ENCODE measurements around the gene C1GALT1. TPM values are rescaled to one million over a fixed set of nuclear protein-coding genes. Genes with fewer than 3 reads are reported as not detected.

The C1GALT1 gene
- total and polyA plus RNA-seq, 2 experiments from 2014 or later, result 58.2 to 203 TPM

GRCh38 chr7:7214398-7215347, 32.3 kb downstream of the C1GALT1 start:
- Mint-ChIP-seq H3K27me3 (ENCODE audit: insufficient read depth, low read depth, poor library complexity) (peaks cover 8% of the 10 kb centered on the region), H3K4me1 (peaks cover 64% of the 10 kb centered on the region), H3K4me3 (no peak overlapping the region), H3K9me3 (no peaks in the 10 kb centered on the region), H3K27ac (peak overlapping the region; percentile 82), H3K36me3 (ENCODE audit: low read depth) (peaks cover 54% of the 10 kb centered on the region)
- TF ChIP-seq JUNB (IDR thresholded peaks at IDR 0.05; ENCODE audit: unreplicated experiment), result no peak
- TF ChIP-seq CTCF (conservative IDR thresholded peaks at IDR 0.05; ENCODE audit: low read depth in 2 of 2), result no peak
- TF ChIP-seq ZNF114 (CRISPR knock-in tag; IDR thresholded peaks at IDR 0.05), result no peak
- no peak for TF ChIP-seq EZH2 (IDR thresholded peaks at IDR 0.05; ENCODE audit: low read depth, unreplicated experiment)
- no peak for TF ChIP-seq STAT1 (IDR thresholded peaks at IDR 0.05; ENCODE audit: unreplicated experiment)
- TF ChIP-seq ZNF462 (CRISPR knock-in tag; IDR thresholded peaks at IDR 0.05), result no peak
- no peak for TF ChIP-seq NANOG (IDR thresholded peaks at IDR 0.05; ENCODE audit: borderline replicate concordance)
- Histone ChIP-seq H3K4me3 (no peak overlapping the region), H3K27me3 (ENCODE audit: insufficient read depth) (no peaks in the 10 kb centered on the region), H3F3A (replicated peaks; ENCODE audit: low read depth) (no peaks in the 10 kb centered on the region), H3K79me2 (replicated peaks; ENCODE audit: insufficient read depth) (peaks cover 87% of the 10 kb centered on the region), H3K27ac (ENCODE audit: low read depth) (no peak overlapping the region), H2AFZ (no peak overlapping the region), H4K20me1 (replicated peaks; ENCODE audit: insufficient read depth) (0 out of 2 replicates have a peak, but pooled peaks cover 3% of the 10 kb centered on the region), H3K36me3 (ENCODE audit: insufficient read depth) (no peaks in the 10 kb centered on the region), H3K4me1 (ENCODE audit: insufficient read depth) (peaks cover 40% of the 10 kb centered on the region), H3K9me2 (ENCODE audit: insufficient read depth) (no peaks in the 10 kb centered on the region), H3K4me2 (no peak overlapping the region; the same call in 1 of the 2 replicates)
- DNase-seq (ENCODE audit: low spot score), result no peak
- no peak for ATAC-seq
